IMR-90 (cell line): ENCODE measurements around the gene CLCN5. TPM values are rescaled to one million over a fixed set of nuclear protein-coding genes. Genes with fewer than 3 reads are reported as not detected.

Experiments used
- ATAC-seq: fragments of 200-7000 bp; cut with Tn5 transposase; 2 replicates; pipeline ENCODE4 v1.9.1; 2020; ENCODE audit warnings: low read depth, mild to moderate bottlenecking, moderate library complexity
- BruUV-seq: library from RNA; stranded (reverse); fragments of 400-500 nt; replicated peaks from 2 replicates; lab custom pipeline; 2021; lab: Mats Ljungman, UMichigan
- CTCF ChIA-PET: fragments of 300-600 bp; formaldehyde crosslinking; extraction: SDS; loops from one replicate; lab custom pipeline; 2021; ENCODE audit warnings: antibody characterized with exemption; lab: Yijun Ruan, JAX
- POLR2A ChIA-PET: fragments of 300-600 bp; sonication (Branson Sonifier 250); formaldehyde crosslinking; loops from one replicate; lab custom pipeline; 2022; ENCODE audit warnings: antibody characterized with exemption; ENCODE audit not compliant: unreplicated experiment; lab: Charles Lee
- DNase-seq: peaks from one replicate; pipeline ENCODE4 v3.0.0; 2013
- H2AFZ ChIP-seq: replicated peaks from 2 replicates; pipeline ENCODE3; 2013; ENCODE audit warnings: low read length, mild to moderate bottlenecking; ENCODE audit not compliant: poor library complexity
- H2AK5ac ChIP-seq: 2 replicates; pipeline ENCODE4 v1.6.1; 2013; ENCODE audit warnings: low read depth, low read length, inconsistent platforms
- H2AK9ac ChIP-seq: replicated peaks from 2 replicates; pipeline ENCODE3; 2013; ENCODE audit warnings: mild to moderate bottlenecking, low read depth, low read length, moderate library complexity; ENCODE audit not compliant: poor library complexity
- H2BK120ac ChIP-seq: 2 replicates; pipeline ENCODE4 v1.6.1; 2013; ENCODE audit warnings: low read depth, low read length, inconsistent platforms
- H2BK15ac ChIP-seq: 3 replicates; pipeline ENCODE4 v1.6.1; 2013; ENCODE audit warnings: low read depth, low read length, inconsistent platforms
- H2BK20ac ChIP-seq: 2 replicates; pipeline ENCODE4 v1.6.1; 2013; ENCODE audit warnings: low read depth, mild to moderate bottlenecking, inconsistent platforms, low read length, moderate library complexity
- H2BK5ac ChIP-seq: 2 replicates; pipeline ENCODE4 v1.6.1; 2013; ENCODE audit warnings: mild to moderate bottlenecking, low read depth, low read length, inconsistent platforms; ENCODE audit not compliant: poor library complexity, severe bottlenecking
- H3K14ac ChIP-seq: replicated peaks from 2 replicates; pipeline ENCODE4 v1.6.1; 2013; ENCODE audit warnings: low read depth, low read length, inconsistent platforms
- H3K18ac ChIP-seq: 2 replicates; pipeline ENCODE4 v1.6.1; 2013; ENCODE audit warnings: low read depth, low read length, control low read depth
- H3K23ac ChIP-seq: 2 replicates; pipeline ENCODE4 v1.6.1; 2013; ENCODE audit warnings: low read depth, low read length, inconsistent platforms
- H3K27ac ChIP-seq: 2 replicates; pipeline ENCODE4 v1.5.1; 2013; ENCODE audit warnings: mild to moderate bottlenecking, control low read depth, low read length; ENCODE audit not compliant: insufficient read depth
- H3K27me3 ChIP-seq: 2 replicates; pipeline ENCODE4 v1.6.1; 2013; ENCODE audit warnings: low read length; ENCODE audit not compliant: control insufficient read depth, insufficient read depth
- H3K36me3 ChIP-seq: 2 replicates; pipeline ENCODE4 v1.6.1; 2013; ENCODE audit warnings: low read length, mixed read lengths; ENCODE audit not compliant: control insufficient read depth, insufficient read depth
- H3K4ac ChIP-seq: 2 replicates; pipeline ENCODE4 v1.6.1; 2013; ENCODE audit warnings: low read depth, low read length, inconsistent platforms
- H3K4me1 ChIP-seq: 2 replicates; pipeline ENCODE4 v1.6.1; 2013; ENCODE audit warnings: low read length, mixed read lengths; ENCODE audit not compliant: control insufficient read depth, insufficient read depth
- H3K4me2 ChIP-seq: 2 replicates; pipeline ENCODE4 v1.6.1; 2013; ENCODE audit warnings: low read depth, mild to moderate bottlenecking, control low read depth, low read length, moderate library complexity
- H3K4me3 ChIP-seq: 2 replicates; pipeline ENCODE4 v1.5.1; 2013; ENCODE audit warnings: low read depth, mild to moderate bottlenecking, control low read depth, low read length, moderate library complexity; ENCODE audit not compliant: insufficient read depth
- H3K56ac ChIP-seq: 2 replicates; pipeline ENCODE4 v1.6.1; 2013; ENCODE audit warnings: low read length, inconsistent platforms; ENCODE audit not compliant: insufficient read depth; ENCODE audit errors: extremely low read depth
- H3K79me1 ChIP-seq, 2 experiments: 2 replicates each; pipeline ENCODE4 v1.6.1; 2013; ENCODE audit warnings: low read length in 2 of 2, inconsistent platforms in 1 of 2, low read depth in 1 of 2
- H3K9ac ChIP-seq: 2 replicates; pipeline ENCODE4 v1.6.1; 2013; ENCODE audit warnings: low read depth, low read length, control low read depth
- H3K9me1 ChIP-seq: 2 replicates; pipeline ENCODE4 v1.6.1; 2013; ENCODE audit warnings: low read length, inconsistent platforms; ENCODE audit not compliant: insufficient read depth
- H3K9me3 ChIP-seq: 2 replicates; pipeline ENCODE4 v1.6.1; 2013; ENCODE audit warnings: low read length; ENCODE audit not compliant: control insufficient read depth, insufficient read depth
- H4K20me1 ChIP-seq: 2 replicates; pipeline ENCODE4 v1.6.1; 2013; ENCODE audit warnings: low read length, inconsistent platforms; ENCODE audit not compliant: insufficient read depth
- H4K5ac ChIP-seq: 2 replicates; pipeline ENCODE4 v1.6.1; 2013; ENCODE audit warnings: mild to moderate bottlenecking, low read depth, low read length, control low read depth
- H4K8ac ChIP-seq, 2 experiments: 2 replicates each; pipeline ENCODE4 v1.6.1; 2013; ENCODE audit warnings: low read depth in 2 of 2, low read length in 2 of 2, control low read depth in 1 of 2, inconsistent platforms in 1 of 2
- H4K91ac ChIP-seq: 2 replicates; pipeline ENCODE4 v1.6.1; 2013; ENCODE audit warnings: low read depth, low read length, inconsistent platforms; ENCODE audit not compliant: insufficient read depth
- BHLHE40 ChIP-seq: fragments of 150-350 bp; IDR thresholded peaks from 2 replicates; pipeline ENCODE4 v1.6.1; 2016; ENCODE audit warnings: mild to moderate bottlenecking, low read depth, low read length
- CEBPB ChIP-seq: IDR thresholded peaks from 2 replicates; pipeline ENCODE4 v1.6.1; 2012; ENCODE audit warnings: low read depth, low read length, improper control_type of control experiment
- CHD1 ChIP-seq: IDR thresholded peaks from 2 replicates; pipeline ENCODE4 v1.6.1; 2012; ENCODE audit warnings: low read depth, low read length, improper control_type of control experiment
- ELK1 ChIP-seq: fragments of 150-350 bp; IDR thresholded peaks from 2 replicates; pipeline ENCODE4 v1.6.1; 2016; ENCODE audit warnings: low read depth, mild to moderate bottlenecking, low read length, moderate library complexity, borderline replicate concordance
- FOS ChIP-seq: fragments of 150-350 bp; IDR thresholded peaks from 2 replicates; pipeline ENCODE4 v1.6.1; 2016; ENCODE audit warnings: low read depth, low read length
- MAFK ChIP-seq: IDR thresholded peaks from 2 replicates; pipeline ENCODE4 v1.6.1; 2012; ENCODE audit warnings: low read depth, low read length, improper control_type of control experiment
- MAZ ChIP-seq: IDR thresholded peaks from 2 replicates; pipeline ENCODE4 v1.6.1; 2012; ENCODE audit warnings: low read depth, mild to moderate bottlenecking, low read length, improper control_type of control experiment, moderate library complexity, borderline replicate concordance
- MXI1 ChIP-seq: IDR thresholded peaks from 2 replicates; pipeline ENCODE4 v1.6.1; 2012; ENCODE audit warnings: low read depth, mild to moderate bottlenecking, low read length, moderate library complexity, borderline replicate concordance
- NFE2L2 ChIP-seq: fragments of 150-350 bp; IDR thresholded peaks from 2 replicates; pipeline ENCODE4 v1.6.1; 2016; ENCODE audit warnings: low read depth, mild to moderate bottlenecking, low read length
- POLR2A ChIP-seq: IDR thresholded peaks from 2 replicates; pipeline ENCODE4 v1.6.1; 2012; ENCODE audit warnings: mild to moderate bottlenecking, low read depth, low read length
- RAD21 ChIP-seq: IDR thresholded peaks from 2 replicates; pipeline ENCODE4 v1.6.1; 2012; ENCODE audit warnings: low read length, improper control_type of control experiment
- RCOR1 ChIP-seq: IDR thresholded peaks from 2 replicates; pipeline ENCODE4 v1.6.1; 2012; ENCODE audit warnings: mild to moderate bottlenecking, low read length, improper control_type of control experiment; ENCODE audit not compliant: insufficient replicate concordance
- RFX5 ChIP-seq: IDR thresholded peaks from 2 replicates; pipeline ENCODE4 v1.8.0; 2012; ENCODE audit warnings: low read depth, mild to moderate bottlenecking, low read length, moderate library complexity
- WGBS, 2 experiments: methylation state at CpG; one replicate each; pipeline versions ENCODE4 v1.1.5 to v1.1.7; 2013; ENCODE audit warnings: missing lambda C conversion rate in 2 of 2; ENCODE audit not compliant: insufficient read length in 1 of 2; ENCODE audit errors: extremely low coverage in 2 of 2; 5-methylcytosine and 5-hydroxymethylcytosine counted together
- dilution Hi-C: fragments of 300-500 bp; cut with HindIII; formaldehyde crosslinking; loops from one replicate; pipeline ENCODE4 v1.14.3; 2018; ENCODE audit warnings: low sequenced_read_pairs; ENCODE audit not compliant: unreplicated experiment
- in situ Hi-C: fragments of 300-500 bp; cut with MboI; formaldehyde crosslinking; loops from 3 replicates; pipeline ENCODE4 v1.14.3; 2019; ENCODE audit warnings: low sequenced_read_pairs, inconsistent platforms, mixed read lengths
- intact Hi-C: fragments of 100-400 bp; cut with micrococcal nuclease; formaldehyde crosslinking; loops from 2 replicates; pipeline ENCODE4 v1.10.0; 2022
- polyA plus RNA-seq, 3 experiments: library from polyadenylated mRNA; depleted of rRNA; stranded (reverse); fragments of >200 nt; gene quantifications; 2 replicates each; pipeline ENCODE4 v1.2.3, GENCODE V29; 2012; ENCODE audit warnings: low replicate concordance in 1 of 3
- total RNA-seq: library from RNA; depleted of rRNA; stranded (reverse); fragments of >200 nt; gene quantifications from 2 replicates; pipeline ENCODE4 v1.2.3, GENCODE V29; 2012

The CLCN5 gene
- total and polyA plus RNA-seq, 2 of the 4 experiments (the other 2 are of a cell fraction): 1.4 to 5.9 TPM

- no peak overlapping the region for H4K8ac ChIP-seq
- H3K23ac ChIP-seq: no peak overlapping the region
- H3K36me3 ChIP-seq: no peaks in the 10 kb centered on the region
- H2BK20ac ChIP-seq: no peak overlapping the region
- no peak overlapping the region for H2AK9ac ChIP-seq
- no TSS peak for BruUV-seq
- dilution Hi-C loops: no loop called here
- ChIA-PET POLR2A (no interaction called here), CTCF (no interaction called here)
- H3K27ac ChIP-seq: no peak overlapping the region
- no peak overlapping the region for H2AK5ac ChIP-seq
- H4K5ac ChIP-seq: no peak overlapping the region
- H3K56ac ChIP-seq: no peak overlapping the region
- H3K79me1 ChIP-seq: no peaks in the 10 kb centered on the region
- no peak overlapping the region for H3K9ac ChIP-seq
- TF ChIP-seq RAD21 (no peak), RCOR1 (no peak), FOS (no peak), ELK1 (no peak), BHLHE40 (no peak), MAZ (no peak), POLR2A (no peak), CHD1 (no peak), CEBPB (no peak), NFE2L2 (no peak), MXI1 (no peak), RFX5 (no peak), MAFK (no peak)
- intact Hi-C loops: no loop called here
- no peak overlapping the region for H3K4me2 ChIP-seq
- H3K4me1 ChIP-seq: no peaks in the 10 kb centered on the region
- no peak overlapping the region for H2BK120ac ChIP-seq
- H3K18ac ChIP-seq: no peak overlapping the region
- no peaks in the 10 kb centered on the region for H3K9me3 ChIP-seq
- no peaks in the 10 kb centered on the region for H3K27me3 ChIP-seq
- H4K20me1 ChIP-seq: no peaks in the 10 kb centered on the region
- no peak overlapping the region for H4K91ac ChIP-seq
- in situ Hi-C loops: no loop called here
- H3K4ac ChIP-seq: no peak overlapping the region
- no peak overlapping the region for H3K14ac ChIP-seq
- no peak overlapping the region for H3K4me3 ChIP-seq
- WGBS, 2 experiments: no CpG with 5 or more reads among the region's 2 CpGs
- ATAC-seq (no peak), DNase-seq (no peak)
- no peak overlapping the region for H2BK15ac ChIP-seq
- H2BK5ac ChIP-seq: no peak overlapping the region
- no peaks in the 10 kb centered on the region for H3K9me1 ChIP-seq
- no peak overlapping the region for H2AFZ ChIP-seq
These were observed 114.0 kb downstream of the CLCN5 start for GRCh38 chrX:50036426-50036825.
